ENCODE results near the gene ICE1. TPM values are rescaled to one million over a fixed set of nuclear protein-coding genes. Genes with fewer than 3 reads are reported as not detected.

The ICE1 gene
- 32.8 TPM for total RNA-seq
- polyA plus RNA-seq (ENCODE audit: insufficient read depth, low read depth, low replicate concordance) = 6.7 TPM
- long read RNA-seq, donor 1 = 0 reads
- long read RNA-seq, donor 2, partial matches to known transcripts = 0 of 1 reads
- long read RNA-seq, donor 2, other reads (novel, unspliced or antisense) = 0 of 1 reads
- long read RNA-seq, donor 3, partial matches to known transcripts = 0 of 2 reads
- long read RNA-seq, donor 3, other reads (novel, unspliced or antisense) = 0 of 2 reads
- long read RNA-seq, donor 4, partial matches to known transcripts = 0 of 1 reads
- long read RNA-seq, donor 4, other reads (novel, unspliced or antisense) = 0 of 1 reads
- long read RNA-seq, donor 5 = 0 reads
- long read RNA-seq, donor 6 = 0 reads
- long read RNA-seq, donor 7, partial matches to known transcripts = 4 of 10 reads
- long read RNA-seq, donor 7, other reads (novel, unspliced or antisense) = 4 of 10 reads
- long read RNA-seq, donor 8, partial matches to known transcripts = 0 of 4 reads
- long read RNA-seq, donor 8, other reads (novel, unspliced or antisense) = 0 of 4 reads
- long read RNA-seq, donor 9 = 0 reads
- long read RNA-seq, donor 10 = 0 reads

- TF ChIP-seq CTCF (IDR thresholded peaks at IDR 0.05; ENCODE audit: borderline replicate concordance, extremely low read depth, insufficient read depth) = no peak
- Histone ChIP-seq H3K36me3 (ENCODE audit: control insufficient read depth in 2 of 3, insufficient read depth in 3 of 3, low read length in 3 of 3) (no peaks in the 10 kb centered on the region), H3K9ac (ENCODE audit: low read length in 3 of 3) (peak within 1 kb of the TSS; percentile 55 to 75 (median 71)), H3K4me3 (ENCODE audit: low read length in 3 of 3) (peak within 1 kb of the TSS; percentile 75 to 94 (median 89)), H3K4me1 (ENCODE audit: control insufficient read depth in 2 of 3, insufficient read depth in 2 of 3, low read depth in 1 of 3, low read length in 3 of 3) (peaks cover 6 to 27% (median 12%) of the 10 kb centered on the region in 3 donors), H3K9me3 (ENCODE audit: control insufficient read depth in 2 of 3, insufficient read depth in 1 of 3, low read length in 3 of 3) (no peaks in the 10 kb centered on the region), H3K27me3 (ENCODE audit: control insufficient read depth, insufficient read depth, low read length) (no peaks in the 10 kb centered on the region), H3K27ac (ENCODE audit: low read depth in 2 of 2, low read length in 2 of 2) (peak within 1 kb of the TSS; percentile 100)
- intact Hi-C loops (cut with DNase I) = no loop called here
- FAIRE-seq (no peak), DNase-seq (peak; percentile 98 to 99 (median 98))
These were observed at the start of gene ICE1 for GRCh38 chr5:5421961-5422818. TSS of gene ICE1 (plus strand) at chr5:5422677. CDS start at chr5:5422916, 239 bp downstream.

- DNase-seq = no peak
- intact Hi-C loops (cut with DNase I) = no loop called here
- no peak overlapping the region for H3K4me3 ChIP-seq (ENCODE audit: low read length in 3 of 3)
- H3K9ac ChIP-seq (ENCODE audit: low read length in 3 of 3) = no peak overlapping the region
- H3K27ac ChIP-seq (ENCODE audit: low read depth in 2 of 2, low read length in 2 of 2) = no peak overlapping the region
- no peaks in the 10 kb centered on the region for H3K36me3 ChIP-seq (ENCODE audit: control insufficient read depth in 2 of 3, insufficient read depth in 3 of 3, low read length in 3 of 3)
- no peaks in the 10 kb centered on the region for H3K9me3 ChIP-seq (ENCODE audit: control insufficient read depth in 2 of 3, insufficient read depth in 1 of 3, low read length in 3 of 3)
- H3K27me3 ChIP-seq (ENCODE audit: control insufficient read depth, insufficient read depth, low read length) = no peaks in the 10 kb centered on the region
- no peak for TF ChIP-seq CTCF (IDR thresholded peaks at IDR 0.05; ENCODE audit: borderline replicate concordance, extremely low read depth, insufficient read depth)
- H3K4me1 ChIP-seq (ENCODE audit: control insufficient read depth in 2 of 3, insufficient read depth in 2 of 3, low read depth in 1 of 3, low read length in 3 of 3) = no peaks in the 10 kb centered on the region
- no peak for FAIRE-seq
These were observed 49.5 kb upstream of the ICE1 start for GRCh38 chr5:5372930-5373329.

DNA sequence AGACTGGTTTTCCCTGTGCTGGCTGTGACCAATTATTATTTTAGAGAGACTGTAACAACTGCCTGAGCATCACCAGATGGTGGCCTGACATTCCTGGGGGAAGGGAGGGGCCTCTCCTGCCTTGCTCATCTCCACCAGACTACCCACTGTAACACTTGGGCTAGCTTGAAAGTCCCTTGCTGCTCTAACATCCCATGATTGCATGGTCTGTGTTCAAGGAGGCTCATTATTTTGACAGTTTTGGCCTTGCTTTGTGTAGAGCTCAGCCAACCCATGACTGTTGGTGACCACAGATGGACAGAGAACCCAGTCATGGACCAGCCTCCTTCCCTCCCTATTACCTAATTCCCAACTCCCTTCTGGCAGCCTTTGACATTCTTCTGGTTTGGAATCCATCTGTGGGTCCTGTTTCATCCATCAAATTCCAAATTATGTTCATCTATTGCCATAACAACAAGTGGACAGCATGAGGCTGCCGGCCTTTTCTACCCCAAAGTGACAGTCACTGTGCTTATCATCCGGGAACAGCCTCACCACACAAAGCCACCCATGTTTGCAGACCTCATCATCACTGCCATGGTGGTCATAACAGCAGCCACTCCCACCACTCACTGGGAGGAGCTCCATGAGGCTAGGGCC lies 49.0 kb upstream of the ICE1 start:
- DNase-seq (no peak), FAIRE-seq (no peak)
- H3K27me3 ChIP-seq (ENCODE audit: control insufficient read depth, insufficient read depth, low read length) = no peaks in the 10 kb centered on the region
- H3K9ac ChIP-seq (ENCODE audit: low read length in 3 of 3) = no peak overlapping the region
- intact Hi-C loops (cut with DNase I) = no loop called here
- no peaks in the 10 kb centered on the region for H3K9me3 ChIP-seq (ENCODE audit: control insufficient read depth in 2 of 3, insufficient read depth in 1 of 3, low read length in 3 of 3)
- H3K27ac ChIP-seq (ENCODE audit: low read depth in 2 of 2, low read length in 2 of 2) = no peak overlapping the region
- no peaks in the 10 kb centered on the region for H3K36me3 ChIP-seq (ENCODE audit: control insufficient read depth in 2 of 3, insufficient read depth in 3 of 3, low read length in 3 of 3)
- H3K4me1 ChIP-seq (ENCODE audit: control insufficient read depth in 2 of 3, insufficient read depth in 2 of 3, low read depth in 1 of 3, low read length in 3 of 3) = no peaks in the 10 kb centered on the region
- no peak overlapping the region for H3K4me3 ChIP-seq (ENCODE audit: low read length in 3 of 3)
- no peak for TF ChIP-seq CTCF (IDR thresholded peaks at IDR 0.05; ENCODE audit: borderline replicate concordance, extremely low read depth, insufficient read depth)

All from kidney (tissue), 22 donors.